ENCODE results near the gene EPHA6.

EPHA6 gene

DNA sequence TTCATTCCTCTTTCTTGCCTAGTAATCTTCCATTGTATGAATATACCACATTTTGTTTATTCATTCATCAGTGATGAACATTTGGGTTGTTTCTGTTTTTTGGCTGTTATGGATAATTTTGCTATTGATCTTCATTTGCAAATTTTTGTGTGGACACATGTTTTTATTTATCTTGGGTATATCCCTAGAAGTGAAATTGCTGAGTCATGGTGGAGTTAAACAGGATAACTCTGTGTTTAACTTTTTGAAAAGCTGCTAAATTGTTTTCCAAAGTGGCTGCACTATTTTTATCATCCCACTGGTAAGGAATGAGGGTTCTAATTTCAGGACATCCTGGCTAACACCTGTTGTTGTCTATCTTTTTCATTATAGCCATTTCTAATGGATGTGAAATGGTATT, 875.6 kb downstream of the EPHA6 start:
- DNase-seq (ENCODE audit: low spot score): no peak

- no peak for DNase-seq (ENCODE audit: low spot score)
Measured at GRCh38 chr3:97691354-97691753, 877.0 kb downstream of the EPHA6 start.

DNA sequence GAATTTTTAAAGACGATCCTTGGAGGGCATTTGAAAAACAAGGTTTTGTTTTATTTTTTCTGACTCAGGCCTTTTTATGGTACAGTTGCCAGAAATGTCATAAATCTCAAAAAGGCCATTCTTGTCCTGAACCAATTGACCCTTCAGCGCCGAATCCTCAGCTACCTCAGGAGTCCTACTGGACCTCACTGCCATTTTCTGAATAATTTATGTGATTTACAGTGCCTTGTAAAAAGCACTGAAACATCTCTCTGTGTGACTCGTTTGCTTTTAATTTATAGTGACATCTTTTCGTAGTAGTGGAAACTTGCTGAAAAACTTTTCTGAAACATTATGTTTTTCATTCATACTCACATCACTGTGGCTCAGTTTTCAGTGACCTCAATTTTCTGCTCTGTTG, 878.0 kb downstream of the EPHA6 start:
- no peak for DNase-seq (ENCODE audit: low spot score)

- peak; percentile 94 for DNase-seq (ENCODE audit: low spot score)
Measured at GRCh38 chr3:97692831-97693230, 878.4 kb downstream of the EPHA6 start.

DNA sequence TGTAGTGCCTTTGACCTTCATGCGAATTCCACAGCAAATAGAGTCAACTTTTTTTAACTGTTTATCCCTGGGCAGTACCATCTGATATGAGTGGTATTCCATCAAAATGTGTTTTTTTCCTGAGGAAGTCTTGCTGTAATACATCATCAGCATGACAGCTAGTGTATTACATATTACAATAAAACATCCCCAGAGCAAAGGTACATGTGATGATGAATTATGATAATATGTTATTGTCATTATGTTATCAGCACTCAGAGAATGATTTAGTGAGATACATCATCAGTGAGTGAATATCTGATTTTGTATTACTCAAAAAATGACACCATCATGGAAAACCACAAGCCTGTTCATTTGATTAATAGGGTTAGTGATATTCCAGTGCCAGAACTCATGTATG, 880.5 kb downstream of the EPHA6 start:
- peak; percentile 25 for DNase-seq (ENCODE audit: low spot score)

GRCh38 chr3:97698691-97699090, 884.3 kb downstream of the EPHA6 start:
- no peak for DNase-seq (ENCODE audit: low spot score)

DNA sequence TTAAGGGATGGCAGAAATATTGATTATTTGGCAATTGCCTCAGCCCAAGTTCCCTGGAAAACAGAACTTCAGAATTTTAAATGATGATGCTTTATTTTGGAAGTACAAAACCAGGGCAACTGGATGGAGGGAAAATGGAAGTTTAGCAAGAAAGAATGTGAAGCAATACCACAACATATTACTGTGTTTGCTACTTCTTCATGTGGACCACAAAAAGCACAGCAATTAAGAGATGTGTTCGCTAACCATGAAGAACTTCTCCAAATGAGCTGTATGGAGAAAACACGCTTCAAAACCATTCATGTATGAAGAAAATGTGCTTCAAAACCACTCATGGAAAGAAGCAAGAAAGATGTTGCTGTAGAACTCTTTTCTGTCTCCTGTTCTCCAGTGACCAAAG, 885.5 kb downstream of the EPHA6 start:
- no peak for DNase-seq (ENCODE audit: low spot score)

GRCh38 chr3:97705764-97706163, 891.4 kb downstream of the EPHA6 start:
- DNase-seq (ENCODE audit: low spot score): no peak

GRCh38 chr3:97706226-97706625, 891.8 kb downstream of the EPHA6 start:
- DNase-seq (ENCODE audit: low spot score): no peak

- DNase-seq (ENCODE audit: low spot score): no peak
Measured at GRCh38 chr3:97711654-97712053, 897.3 kb downstream of the EPHA6 start.

DNA sequence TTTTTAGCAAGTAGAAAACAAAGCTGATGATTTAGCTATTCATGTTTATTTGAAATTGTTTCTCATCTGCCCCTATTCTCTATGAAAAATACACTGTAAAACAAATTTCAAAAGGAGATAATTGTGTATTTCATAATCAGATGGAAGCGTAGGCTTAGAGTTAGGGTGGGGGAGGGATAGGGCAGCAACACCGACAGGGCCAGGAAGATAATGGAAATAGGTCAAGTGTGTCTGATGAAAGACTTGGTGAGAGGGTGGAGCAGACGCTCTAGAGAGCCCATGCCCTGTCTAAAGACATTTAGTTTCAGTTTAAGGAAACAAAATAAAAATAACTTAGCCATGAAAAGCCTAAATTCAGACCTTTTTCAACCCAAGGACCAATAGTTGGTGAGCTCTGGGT, 898.5 kb downstream of the EPHA6 start:
- DNase-seq (ENCODE audit: low spot score): peak; percentile 40

DNA sequence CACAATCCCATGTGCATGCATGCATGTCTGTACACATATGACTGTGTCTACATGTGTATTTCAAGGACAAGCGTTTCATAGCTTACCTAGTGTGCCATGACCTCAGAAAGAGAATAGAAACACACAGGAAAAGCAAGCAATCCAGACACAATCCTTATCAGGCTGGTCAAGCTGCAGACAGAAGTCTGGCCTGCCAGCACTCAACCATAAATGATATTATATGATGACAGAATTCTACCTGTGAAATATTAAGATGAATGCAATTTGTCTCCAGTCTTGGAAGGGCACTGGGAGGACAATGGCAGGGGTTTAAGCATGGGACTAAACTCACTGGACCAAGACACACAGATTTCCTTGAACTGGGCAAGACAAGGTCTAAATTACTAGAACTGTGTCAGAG, 899.2 kb downstream of the EPHA6 start:
- peak; percentile 91 for DNase-seq (ENCODE audit: low spot score)

- peak; percentile 85 for DNase-seq (ENCODE audit: low spot score)
Measured at GRCh38 chr3:97719156-97719821, 904.9 kb downstream of the EPHA6 start.

GRCh38 chr3:97720417-97720816, 906.0 kb downstream of the EPHA6 start:
- no peak for DNase-seq (ENCODE audit: low spot score)

DNA sequence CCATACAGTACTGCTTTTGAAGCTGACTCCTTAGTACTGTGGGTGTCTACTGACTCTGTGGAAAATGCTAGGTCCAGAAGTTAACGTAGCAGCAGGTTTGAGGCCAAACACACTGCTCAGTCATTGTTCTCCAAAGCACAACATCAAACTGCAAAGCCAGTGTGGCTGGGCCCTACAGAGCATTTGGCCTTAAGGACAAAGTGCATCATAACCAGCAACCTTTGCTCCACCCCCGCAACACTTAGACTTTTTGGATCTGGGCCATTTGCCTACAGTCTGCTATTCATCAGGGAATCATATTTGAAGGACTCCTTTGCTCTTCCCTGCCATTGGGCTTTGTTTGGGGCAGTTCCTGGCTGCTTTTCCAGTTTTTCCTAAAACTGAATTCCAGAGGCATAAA, 907.1 kb downstream of the EPHA6 start:
- no peak for DNase-seq (ENCODE audit: low spot score)

DNA sequence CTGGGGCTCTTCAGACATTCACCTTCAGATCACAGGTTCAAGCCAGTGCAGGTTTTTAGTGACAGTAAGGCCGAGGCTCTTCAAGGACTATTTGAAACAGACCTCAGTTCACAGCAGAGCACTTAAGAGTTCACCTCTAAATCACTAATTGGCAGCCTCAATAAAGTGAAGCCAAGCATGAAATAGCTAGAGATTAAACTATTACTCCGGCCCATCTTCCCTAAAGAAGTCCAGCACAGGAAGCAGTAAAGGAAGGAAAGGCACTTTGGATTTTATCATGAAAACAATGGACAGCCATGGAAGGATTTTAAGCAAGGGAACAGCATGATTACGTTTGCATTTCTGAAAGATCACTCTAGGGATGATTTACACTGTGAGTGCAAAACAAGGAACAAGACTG, 922.5 kb downstream of the EPHA6 start:
- peak; percentile 87 for DNase-seq (ENCODE audit: low spot score)

- no peak for DNase-seq (ENCODE audit: low spot score)
Measured at GRCh38 chr3:97738761-97739160, 924.4 kb downstream of the EPHA6 start.

GRCh38 chr3:97742036-97742435, 927.6 kb downstream of the EPHA6 start:
- no peak for DNase-seq (ENCODE audit: low spot score)

- no peak for DNase-seq (ENCODE audit: low spot score)
Measured at GRCh38 chr3:97744289-97744688, 929.9 kb downstream of the EPHA6 start.

- no peak for DNase-seq (ENCODE audit: low spot score)
Measured at GRCh38 chr3:97763586-97764406, 949.4 kb downstream of the EPHA6 start.

DNA sequence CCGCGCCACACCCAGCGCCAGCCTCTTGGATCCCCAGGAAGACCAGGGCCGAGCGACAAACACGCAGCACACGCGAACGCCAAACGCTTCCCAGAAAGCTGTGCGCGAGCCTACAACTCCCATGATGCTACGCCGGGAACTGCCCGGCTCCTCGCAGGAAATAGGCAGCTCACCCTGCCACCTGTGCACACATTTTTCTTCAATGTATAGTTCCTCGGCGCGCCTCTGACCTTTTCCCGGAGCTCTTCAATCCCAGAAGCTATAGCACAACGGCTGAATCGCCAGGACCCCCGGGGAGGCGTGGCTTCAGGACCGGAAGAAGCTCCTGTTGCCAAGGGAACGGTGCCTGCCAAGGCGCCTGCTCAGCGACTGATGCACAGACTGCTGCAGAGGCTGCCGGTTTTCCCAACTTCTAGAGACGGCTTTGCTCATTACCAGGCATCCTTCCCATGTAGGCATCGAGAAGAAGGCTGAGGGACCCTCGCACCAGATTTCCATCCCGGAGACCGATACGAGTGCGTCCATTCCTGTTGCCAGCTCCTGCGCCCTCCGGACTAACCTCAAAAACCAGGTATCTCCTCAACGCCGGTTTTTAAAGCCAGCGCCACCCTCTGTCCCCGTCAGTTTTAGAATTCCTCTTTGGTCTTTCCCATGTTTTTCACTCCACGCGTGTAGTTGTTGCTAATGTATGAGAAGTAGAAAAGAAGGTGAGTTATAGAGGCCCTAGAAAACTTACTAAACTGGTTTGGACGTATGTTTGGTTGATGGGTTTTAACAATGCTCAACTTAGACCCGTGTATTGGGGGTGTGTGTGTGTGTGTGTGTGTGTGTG, 950.2 kb downstream of the EPHA6 start, which contains the start of gene ARL6:
Gene ARL6 (plus strand): TSS at position 352 of the 832 bp plus-strand sequence. CDS start 3,350 bp downstream, outside the sequence.
- DNase-seq (ENCODE audit: low spot score): peak; percentile 91

GRCh38 chr3:97765336-97765735, 950.9 kb downstream of the EPHA6 start:
- DNase-seq (ENCODE audit: low spot score): no peak
